Measurements from ENCODE around the gene BMP6.

Gene BMP6

GRCh38 chr6:7720346-7720745 is 5.6 kb upstream of the BMP6 start:
- DNase-seq (ENCODE audit: low spot score) = no peak

DNA sequence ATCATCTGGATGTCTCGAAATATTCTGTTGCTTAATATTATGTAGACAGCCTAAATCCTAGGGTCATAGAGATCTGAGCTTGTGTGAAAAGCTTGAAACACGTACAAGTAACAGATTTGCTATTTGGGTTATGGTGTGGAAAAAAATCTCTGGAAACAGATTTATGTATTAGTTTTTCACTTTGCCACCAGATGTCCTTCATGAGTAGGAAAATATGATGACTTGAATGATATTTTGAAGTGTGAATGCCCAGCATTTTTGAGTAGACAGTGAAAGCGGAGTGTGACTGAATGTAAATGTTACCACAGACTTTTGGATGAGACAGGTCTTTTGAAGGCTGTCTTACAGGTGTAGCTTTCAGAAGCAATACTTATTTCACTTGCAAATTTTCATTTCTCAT is 4.2 kb upstream of the BMP6 start:
- peak; percentile 32 for DNase-seq (ENCODE audit: low spot score)

DNA sequence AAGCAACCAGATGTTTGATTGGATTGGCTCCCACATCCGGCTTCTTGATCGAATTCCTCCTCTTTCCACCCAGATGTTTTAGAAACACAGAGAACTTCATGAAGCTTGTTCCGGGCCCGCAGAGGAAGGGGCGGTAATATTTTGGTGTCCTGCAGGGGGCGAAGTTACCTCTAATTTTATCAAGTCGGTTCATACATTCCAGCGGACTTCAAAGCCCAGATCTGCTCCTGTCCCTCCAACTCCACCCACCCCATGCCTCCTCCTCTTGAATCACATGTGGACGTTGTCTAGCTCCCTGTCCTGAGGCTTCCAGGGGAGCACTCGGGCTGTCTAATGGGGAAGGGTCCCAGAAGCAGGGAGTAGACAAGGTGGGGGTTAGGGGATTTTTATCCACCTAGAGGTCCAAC is 2.9 kb upstream of the BMP6 start:
- peak; percentile 59 for DNase-seq (ENCODE audit: low spot score)

- DNase-seq (ENCODE audit: low spot score) = no peak
Measured at GRCh38 chr6:7723554-7723953, 2.3 kb upstream of the BMP6 start.

DNA sequence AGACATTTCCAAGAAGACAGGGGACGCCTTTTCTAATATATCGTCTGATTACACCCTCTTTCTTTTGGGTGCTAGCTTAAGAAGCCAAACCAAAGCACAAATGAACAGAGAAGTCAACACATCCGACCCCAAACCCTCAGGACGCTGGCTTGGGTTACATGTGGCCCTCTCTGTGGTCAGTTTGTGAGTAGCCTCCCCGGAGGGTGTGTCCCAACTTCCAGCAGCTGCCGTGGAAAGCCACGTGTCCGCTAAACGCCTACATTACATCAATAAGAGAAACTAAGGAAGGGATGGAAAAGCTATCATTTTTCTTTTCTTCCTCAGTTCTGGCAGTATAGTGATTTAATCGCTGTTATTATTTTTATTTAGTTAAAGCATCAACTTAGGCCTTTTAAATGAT is 487 bp upstream of the BMP6 start:
- DNase-seq (ENCODE audit: low spot score) = no peak

DNA sequence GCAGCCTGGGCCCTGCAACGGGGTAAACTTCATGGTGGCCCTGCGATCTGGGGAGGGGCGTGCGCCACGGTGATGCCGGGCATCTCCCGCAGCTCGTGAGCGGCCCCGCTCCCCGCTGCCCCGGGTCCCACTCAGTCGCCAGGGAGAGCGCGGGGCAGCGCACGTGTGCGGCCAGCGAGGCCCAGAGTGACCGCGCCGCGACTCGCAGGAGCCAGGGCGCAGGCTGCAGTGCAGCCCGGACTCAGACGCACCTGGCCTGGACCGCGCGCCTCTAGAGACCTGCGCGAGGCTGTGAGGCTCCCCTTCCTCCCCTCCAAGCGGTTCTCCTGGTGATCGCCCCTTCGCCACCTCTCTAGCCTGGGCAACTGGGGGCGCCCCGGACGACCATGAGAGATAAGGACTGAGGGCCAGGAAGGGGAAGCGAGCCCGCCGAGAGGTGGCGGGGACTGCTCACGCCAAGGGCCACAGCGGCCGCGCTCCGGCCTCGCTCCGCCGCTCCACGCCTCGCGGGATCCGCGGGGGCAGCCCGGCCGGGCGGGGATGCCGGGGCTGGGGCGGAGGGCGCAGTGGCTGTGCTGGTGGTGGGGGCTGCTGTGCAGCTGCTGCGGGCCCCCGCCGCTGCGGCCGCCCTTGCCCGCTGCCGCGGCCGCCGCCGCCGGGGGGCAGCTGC is 652 bp downstream of the BMP6 start:
- DNase-seq (ENCODE audit: low spot score) = peak; percentile 33

DNA sequence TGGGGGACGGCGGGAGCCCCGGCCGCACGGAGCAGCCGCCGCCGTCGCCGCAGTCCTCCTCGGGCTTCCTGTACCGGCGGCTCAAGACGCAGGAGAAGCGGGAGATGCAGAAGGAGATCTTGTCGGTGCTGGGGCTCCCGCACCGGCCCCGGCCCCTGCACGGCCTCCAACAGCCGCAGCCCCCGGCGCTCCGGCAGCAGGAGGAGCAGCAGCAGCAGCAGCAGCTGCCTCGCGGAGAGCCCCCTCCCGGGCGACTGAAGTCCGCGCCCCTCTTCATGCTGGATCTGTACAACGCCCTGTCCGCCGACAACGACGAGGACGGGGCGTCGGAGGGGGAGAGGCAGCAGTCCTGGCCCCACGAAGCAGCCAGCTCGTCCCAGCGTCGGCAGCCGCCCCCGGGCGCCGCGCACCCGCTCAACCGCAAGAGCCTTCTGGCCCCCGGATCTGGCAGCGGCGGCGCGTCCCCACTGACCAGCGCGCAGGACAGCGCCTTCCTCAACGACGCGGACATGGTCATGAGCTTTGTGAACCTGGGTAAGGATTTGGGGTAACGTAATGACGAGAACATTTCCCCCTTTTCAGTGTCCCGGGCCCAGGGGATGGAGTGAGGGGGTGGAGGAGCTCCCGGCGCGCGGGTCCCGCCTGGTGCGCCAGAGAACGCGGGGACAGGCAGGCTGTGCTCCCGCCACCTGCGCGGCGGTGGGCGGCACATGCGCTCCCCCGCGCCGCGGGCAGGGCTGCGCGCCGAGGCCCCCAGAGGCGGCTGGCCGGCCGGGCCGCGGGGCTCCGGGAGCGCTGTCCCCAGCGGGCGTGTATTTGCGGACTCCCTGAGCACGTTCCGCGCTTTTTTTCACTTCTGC is 1.4 kb downstream of the BMP6 start:
- peak; percentile 38 for DNase-seq (ENCODE audit: low spot score)

DNA sequence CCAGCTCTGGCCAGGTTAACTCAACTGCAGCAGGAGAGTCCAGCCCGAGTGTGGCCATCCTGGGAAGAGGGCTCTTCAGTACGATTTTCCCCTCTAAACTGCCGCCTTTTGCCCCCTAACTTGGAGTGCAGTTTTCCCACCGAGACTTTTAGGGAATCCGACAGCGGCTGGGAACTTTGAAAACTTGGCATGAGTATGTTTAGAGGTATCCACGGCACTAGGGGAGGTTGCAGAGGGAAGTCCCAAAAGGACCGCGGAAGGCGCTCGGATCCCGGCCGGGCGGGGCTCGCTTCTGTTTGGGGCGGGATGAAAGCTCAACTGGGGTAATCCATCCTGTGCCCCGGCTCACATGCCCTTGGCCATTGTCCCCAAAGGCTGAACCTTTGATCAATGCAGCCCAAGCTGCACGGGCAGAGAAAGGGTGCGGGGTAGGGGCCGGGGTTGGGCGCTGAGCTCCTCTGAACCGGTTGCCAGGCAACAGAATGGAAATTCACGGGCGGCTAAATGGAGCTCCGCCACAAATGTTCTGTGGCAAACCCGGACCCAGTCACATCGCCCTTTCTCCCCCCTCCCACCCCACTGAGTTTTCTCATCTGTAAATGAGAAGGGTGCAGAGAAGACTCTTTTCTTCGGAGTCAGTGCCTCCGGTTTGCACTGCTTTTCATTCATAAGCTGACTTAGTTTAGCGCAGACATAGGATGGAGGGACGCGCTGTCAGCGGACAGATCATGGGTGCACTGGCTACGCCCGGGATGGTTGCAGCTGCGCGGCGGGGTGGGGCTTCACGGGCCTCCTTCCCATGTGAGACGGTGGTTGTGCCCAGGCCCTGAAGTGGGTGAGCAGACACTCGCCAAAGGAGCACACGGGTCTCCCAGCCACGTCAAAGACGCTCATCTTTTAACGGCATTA is 2.3 kb downstream of the BMP6 start:
- peak; percentile 50 for DNase-seq (ENCODE audit: low spot score)

DNA sequence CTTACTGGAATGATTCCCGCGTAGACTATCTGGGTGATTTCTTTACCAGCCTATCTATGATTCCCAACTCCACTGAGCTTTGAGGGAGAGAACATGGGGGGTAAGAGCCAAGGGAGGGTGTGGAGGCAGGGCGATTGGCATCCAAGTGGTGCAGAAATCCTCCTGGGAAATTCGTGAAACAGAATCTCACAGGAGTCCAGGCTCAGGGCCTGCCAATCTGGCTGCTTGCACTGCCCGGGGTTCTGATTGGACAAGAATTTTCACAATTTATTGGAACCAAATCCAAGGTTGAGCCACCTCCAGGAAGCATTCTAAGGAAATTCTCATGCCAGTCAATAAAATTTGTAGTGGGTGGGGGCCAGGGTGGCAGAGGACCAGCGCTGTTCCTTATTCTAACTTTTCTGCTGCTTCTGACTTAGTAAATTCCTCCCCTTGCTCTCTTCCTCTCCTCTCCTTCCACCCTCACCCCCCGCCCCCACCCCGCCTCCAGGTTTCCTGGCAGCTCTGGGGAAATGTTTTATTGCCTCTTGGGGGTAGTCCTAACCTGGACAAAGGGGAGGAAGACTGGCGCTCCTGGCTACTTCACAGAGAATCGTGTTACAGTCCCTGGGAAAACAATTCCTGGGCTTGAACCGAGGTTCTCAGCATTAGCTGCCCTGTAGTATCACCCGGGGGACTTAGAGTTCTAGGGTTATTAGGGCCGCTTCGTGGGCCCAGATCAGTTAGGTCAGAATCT is 3.1 kb downstream of the BMP6 start:
- DNase-seq (ENCODE audit: low spot score) = no peak

GRCh38 chr6:7730001-7730783 is 4.3 kb downstream of the BMP6 start:
- DNase-seq (ENCODE audit: low spot score) = no peak

DNA sequence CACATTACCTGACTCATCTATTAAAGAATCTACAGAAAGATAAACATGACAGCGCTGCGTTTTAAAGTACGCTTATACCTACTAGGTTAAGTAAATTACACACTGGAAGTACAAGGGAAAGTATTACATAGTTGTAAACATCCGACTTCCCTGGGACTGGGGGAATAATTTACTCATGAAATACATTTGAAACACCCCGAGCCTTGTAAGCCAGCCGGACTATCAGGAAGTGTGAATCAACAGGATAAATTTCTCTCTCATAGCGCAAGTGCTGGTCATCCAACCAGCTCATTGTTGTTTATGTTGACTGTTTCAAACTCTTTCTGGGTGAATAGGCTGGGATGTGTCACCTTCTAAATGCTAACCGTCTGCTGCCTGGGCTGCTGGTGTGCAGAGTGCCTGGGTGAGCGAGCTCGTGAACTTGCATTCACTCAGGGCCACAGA is 4.9 kb downstream of the BMP6 start:
- DNase-seq (ENCODE audit: low spot score) = no peak

GRCh38 chr6:7731294-7731693 is 5.4 kb downstream of the BMP6 start:
- no peak for DNase-seq (ENCODE audit: low spot score)

GRCh38 chr6:7732228-7732627 is 6.3 kb downstream of the BMP6 start:
- DNase-seq (ENCODE audit: low spot score) = no peak

GRCh38 chr6:7734707-7735383 is 8.9 kb downstream of the BMP6 start:
- no peak for DNase-seq (ENCODE audit: low spot score)

DNA sequence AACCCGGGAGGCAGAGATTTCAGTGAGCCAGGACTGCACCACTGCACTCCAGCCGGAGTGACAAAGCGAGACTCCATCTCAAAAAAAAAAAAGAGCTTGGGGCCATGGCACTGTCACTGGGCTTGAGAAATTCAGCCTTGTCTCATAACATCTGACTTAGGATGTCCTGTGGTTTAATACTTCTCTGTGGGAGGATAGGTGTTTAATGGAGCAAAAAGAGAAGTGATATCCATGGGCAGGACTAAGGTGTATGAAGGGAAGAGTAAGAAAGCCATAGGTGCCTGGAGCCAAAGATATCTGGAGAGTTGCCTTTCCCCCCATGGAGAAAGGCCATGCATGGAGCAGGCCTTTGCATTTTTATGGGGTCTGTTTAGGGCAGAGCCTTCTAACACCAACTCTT is 11.2 kb downstream of the BMP6 start:
- no peak for DNase-seq (ENCODE audit: low spot score)

DNA sequence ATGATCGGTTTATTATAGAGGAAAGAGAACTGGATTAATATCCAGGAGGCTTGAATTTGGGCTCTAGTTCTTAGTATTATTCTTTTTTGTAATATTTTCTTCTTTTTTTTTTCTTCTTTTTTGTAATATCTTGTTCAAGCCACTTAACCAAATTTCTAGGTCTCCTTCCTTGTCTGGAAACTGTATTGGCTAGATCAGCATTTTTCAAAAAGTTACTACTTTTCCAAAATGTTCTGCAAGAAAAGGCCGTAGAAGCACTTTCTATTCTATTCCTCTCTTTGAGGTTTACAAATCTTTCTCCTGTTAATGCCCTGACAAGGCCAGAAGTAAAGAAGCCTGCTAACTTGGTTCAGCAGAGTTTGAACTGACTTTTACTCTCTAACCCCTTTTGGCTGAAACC is 12.0 kb downstream of the BMP6 start:
- no peak for DNase-seq (ENCODE audit: low spot score)

DNA sequence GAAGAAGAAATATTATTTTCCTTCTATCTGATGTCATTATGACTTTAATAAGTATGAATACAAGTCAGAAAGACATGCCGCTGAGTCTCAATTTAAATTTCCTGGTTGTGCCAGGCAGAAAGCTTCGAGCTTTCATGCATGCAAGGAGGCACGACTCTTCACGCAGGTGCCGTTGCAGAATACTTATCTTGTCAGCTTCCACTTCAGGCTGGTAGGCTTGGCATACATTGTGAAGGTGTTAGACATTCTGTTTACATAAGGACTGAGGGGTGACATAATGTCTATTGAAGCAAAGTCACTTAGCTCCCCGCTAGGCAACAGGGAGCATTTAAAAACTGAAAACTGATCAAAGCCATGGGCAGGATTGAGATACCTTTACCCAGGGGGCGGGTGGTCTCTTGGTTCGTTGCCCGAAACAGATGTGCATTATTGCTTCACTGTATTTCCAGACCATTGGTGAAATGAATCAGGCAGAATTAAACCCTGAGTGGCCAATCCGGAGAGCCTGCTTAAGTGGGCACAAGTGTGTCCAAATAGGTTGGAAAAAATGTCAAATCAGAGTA is 16.4 kb downstream of the BMP6 start:
- no peak for DNase-seq (ENCODE audit: low spot score)

DNA sequence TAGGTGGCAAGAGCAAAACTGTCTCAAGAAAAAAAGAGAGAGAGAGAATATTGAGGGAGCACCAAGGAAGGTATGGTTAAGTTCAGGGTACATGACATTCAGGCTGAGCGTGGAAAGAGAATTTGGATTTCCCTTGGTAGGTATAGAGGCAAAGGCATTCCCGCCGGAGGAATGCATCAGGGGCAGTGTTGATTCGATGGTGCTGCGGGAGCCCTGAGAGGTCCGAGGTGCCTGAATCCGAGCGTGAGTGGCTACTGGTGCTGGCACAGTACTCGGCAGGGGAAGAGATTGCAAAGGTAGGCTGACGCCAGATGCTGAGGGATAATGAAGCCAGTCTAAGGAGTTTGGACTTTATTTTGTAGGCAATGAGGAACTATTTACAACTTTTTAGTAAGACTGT is 20.0 kb downstream of the BMP6 start:
- DNase-seq (ENCODE audit: low spot score) = no peak

DNA sequence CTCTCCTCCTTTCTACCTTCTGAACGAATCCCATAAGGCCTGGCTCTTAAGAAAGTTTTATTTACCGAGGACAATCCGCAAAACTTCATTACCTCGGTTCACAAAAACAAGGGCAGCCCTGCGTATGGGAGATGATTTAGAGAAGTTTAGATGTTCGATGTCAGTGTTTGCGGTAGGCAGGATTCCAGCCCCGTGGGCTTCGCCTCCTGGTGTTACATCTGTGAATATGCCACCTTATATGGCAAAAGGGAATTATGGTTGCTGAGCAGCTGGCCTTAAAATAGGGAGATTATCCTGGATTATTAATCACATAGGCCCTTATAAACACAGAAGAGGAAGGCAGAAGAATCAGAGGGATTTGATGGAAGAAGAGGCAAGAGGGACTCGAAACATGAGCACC is 21.1 kb downstream of the BMP6 start:
- no peak for DNase-seq (ENCODE audit: low spot score)

GRCh38 chr6:7747433-7747832 is 21.5 kb downstream of the BMP6 start:
- DNase-seq (ENCODE audit: low spot score) = no peak
